ENCODE measurements around the gene IL1RAP. TPM values are rescaled to one million over a fixed set of nuclear protein-coding genes. Genes with fewer than 3 reads are reported as not detected.

Gene IL1RAP
- total RNA-seq, 1 donor from 2014 or later = 15.0 TPM

DNA sequence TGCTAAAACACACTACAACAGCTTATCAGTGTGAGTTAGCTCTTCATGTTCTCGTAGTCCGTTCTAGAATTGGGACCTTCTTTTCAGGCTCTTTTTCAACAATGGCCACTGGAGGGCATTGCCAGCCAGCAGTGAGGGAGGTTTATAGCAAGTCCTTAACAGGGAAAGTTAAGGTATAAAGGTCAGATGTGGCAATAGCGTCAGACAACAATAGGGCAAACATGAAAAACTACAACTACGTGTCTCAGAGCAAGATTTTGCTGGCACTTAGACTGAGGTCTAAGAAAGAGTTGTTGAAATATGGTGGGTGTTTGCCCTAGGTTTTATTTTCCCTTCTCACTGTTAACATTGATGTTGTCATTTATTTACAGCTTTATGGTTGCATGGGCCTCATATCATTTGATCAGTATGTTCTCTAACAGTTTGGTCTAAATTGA lies 187.2 kb downstream of the IL1RAP start:
- Mint-ChIP-seq H3K4me3 (no peak overlapping the region), H3K27ac (no peak overlapping the region), H3K4me1 (peaks cover 21% of the 10 kb centered on the region), H3K27me3 (ENCODE audit: low read depth) (no peaks in the 10 kb centered on the region), H3K9me3 (no peaks in the 10 kb centered on the region), H3K36me3 (no peaks in the 10 kb centered on the region)
- no peak for TF ChIP-seq CTCF (IDR thresholded peaks at IDR 0.05; ENCODE audit: unreplicated experiment)
- no peak for DNase-seq (ENCODE audit: low spot score in 2 of 2, unreplicated experiment in 2 of 2)

- DNase-seq (ENCODE audit: low spot score in 2 of 2, unreplicated experiment in 2 of 2) = no peak
- peaks cover 1% of the 10 kb centered on the region for H3K36me3 Mint-ChIP-seq
- H3K4me1 Mint-ChIP-seq = peaks cover 38% of the 10 kb centered on the region
- peaks cover 6% of the 10 kb centered on the region for H3K9me3 Mint-ChIP-seq
- no peaks in the 10 kb centered on the region for H3K27me3 Mint-ChIP-seq (ENCODE audit: low read depth)
- TF ChIP-seq CTCF (IDR thresholded peaks at IDR 0.05; ENCODE audit: unreplicated experiment) = no peak
- no peak overlapping the region for H3K27ac Mint-ChIP-seq
- no peak overlapping the region for H3K4me3 Mint-ChIP-seq
Measured at GRCh38 chr3:190706582-190706981, 192.7 kb downstream of the IL1RAP start.

Other genes with a start within 250 kb of the IL1RAP start
- 11.4 to 12.8 TPM (median 11.4 TPM) in 3 replicates for gene CLDN1, start 191.6 kb upstream of the IL1RAP start, total RNA-seq
- 0.07 to 0.20 TPM (median 0.11 TPM) in 3 replicates for gene CLDN16, start 125.9 kb upstream of the IL1RAP start, total RNA-seq
- gene TMEM207, start 64.2 kb upstream of the IL1RAP start, total RNA-seq = not detected in 3 replicates

Data from mesothelial cell of epicardium (in vitro differentiated cells).